Heart left ventricle (tissue), 16 donors: Measurements from ENCODE around the gene MYORG. TPM values are rescaled to one million over a fixed set of nuclear protein-coding genes. Genes with fewer than 3 reads are reported as not detected.
A peak's percentile ranks its signal among the peaks of the same experiment; 100 is the strongest.

Experiments used
- ATAC-seq, 4 donors: fragments of 200-7000 bp; cut with Tn5 transposase; one replicate each; pipeline ENCODE4 v1.9.1; 2020 to 2022; ENCODE audit warnings: moderate library complexity in 4 of 4, mild to moderate bottlenecking in 3 of 4, moderate number of reproducible peaks in 1 of 4
- DNase-seq, 5 donors: peaks; one replicate each; pipeline ENCODE4 v3.0.0-alpha.2; 2020
- H3K27ac ChIP-seq, 12 donors: fragments of 200-600 bp; sonication (generic) in 4 of 12; one replicate each; pipeline versions ENCODE4 v1.5.0 to v1.8.0; 2016 to 2022; ENCODE audit warnings: mild to moderate bottlenecking in 2 of 12
- H3K27me3 ChIP-seq, 9 donors: fragments of 200-600 bp; sonication (generic) in 2 of 9; one replicate each; pipeline versions ENCODE4 v1.5.1 to v1.8.0; 2016 to 2022; ENCODE audit warnings: mild to moderate bottlenecking in 3 of 9
- H3K36me3 ChIP-seq, 9 donors: fragments of 200-600 bp; sonication (generic) in 2 of 9; one replicate each; pipeline versions ENCODE4 v1.5.0 to v1.8.0; 2018 to 2022; ENCODE audit warnings: mild to moderate bottlenecking in 2 of 9
- H3K4me1 ChIP-seq, 12 donors: fragments of 200-600 bp; sonication (generic) in 4 of 12; one replicate each; pipeline versions ENCODE4 v1.5.0 to v1.8.0; 2016 to 2022; ENCODE audit warnings: mild to moderate bottlenecking in 3 of 12
- H3K4me3 ChIP-seq, 12 donors: fragments of 200-600 bp; sonication (generic) in 4 of 12; one replicate each; pipeline versions ENCODE4 v1.5.0 to v1.8.0; 2017 to 2022; ENCODE audit warnings: mild to moderate bottlenecking in 9 of 12, moderate library complexity in 4 of 12
- H3K9me3 ChIP-seq, 12 donors: fragments of 200-600 bp; sonication (generic) in 4 of 12; one replicate each; pipeline versions ENCODE4 v1.5.0 to v1.8.0; 2016 to 2022; ENCODE audit warnings: mild to moderate bottlenecking in 1 of 12
- POLR2A ChIP-seq, 2 donors: fragments of 450-650 bp; IDR thresholded peaks; one replicate each; pipeline ENCODE4 v1.6.1; 2017; ENCODE audit warnings: antibody characterized with exemption in 2 of 2, mild to moderate bottlenecking in 2 of 2, moderate library complexity in 2 of 2
- WGBS, 4 donors: extraction: QIAGEN DNeasy Blood & Tissue Kit in 2 of 4; methylation state at CpG; one replicate each; pipeline versions ENCODE4 v1.1.5 to v1.1.7; 2013 to 2018; 5-methylcytosine and 5-hydroxymethylcytosine counted together
- intact Hi-C, 10 donors: fragments of 100-400 bp; cut with DNase I; formaldehyde crosslinking; loops; one replicate each; pipeline versions ENCODE4 v1.11.1 to v1.14.2; 2022
- polyA plus RNA-seq, 2 donors: library from polyadenylated mRNA; stranded (reverse); fragments of 200-250 nt; gene quantifications; one replicate each; pipeline ENCODE4 v1.2.3, GENCODE V29; 2013
- total RNA-seq, 9 donors: library from RNA; depleted of rRNA in 2 of 9; stranded (reverse); fragments of >200 nt in 2 of 9; fragmentation: NEBNext Ultra II Directional in 3 of 9; extraction: Animal tissue kit (Norgen Biotek cat#: 25700) in 3 of 9; gene quantifications; one replicate each; pipeline versions ENCODE4 v1.1.0 to v1.2.4, GENCODE V29; 2016 to 2023
- TF ChIP-seq, protein P1 (sequence below), 12 donors: fragments of 200-600 bp; sonication (generic) in 4 of 12; IDR thresholded peaks; one replicate each; pipeline versions ENCODE4 v1.5.0 to v1.8.0; 2018 to 2022; ENCODE audit warnings: antibody characterized with exemption in 12 of 12, mild to moderate bottlenecking in 5 of 12
- donor health status: ischemic (EF 13 %, LVEDD 7.1; RV severe dilation, severe dysfunction).
- donor health status: healthy with polysubstance abuse.
- donor health status: DM: no; HTN: yes; CAD: no.
- donor health status: DM: no; HTN: no; CAD: no.
- donor health status: ischemic (EF 25% LVEDD 6.9; RV normal size, moderate dysfunction).
- donor health status: ischemic (EF 25% LVEDD 5.7; RV mildly dilated, moderate dysfunction).
- donor health status: healthy.
- donor health status: DM: yes; HTN: yes; CAD: no.
- donor health status: ischemic (EF 35%, LVEDD 5.7; RV mildly dilated, moderate dysfunction).
- donor health status: nonischemic (EF 11% LVEDD 7.7; RV severe dilation, severe dysfunction).
- donor health status: DM: yes; HTN: yes; CAD: no.
- donor health status: PGD.
- donor health status: ischemic (EF 29% LVEDD 5.4; RV normal size, mild dysfunction).
- donor health status: nonischemic (EF 23%, LVEDD 6.1; RV moderate dilation, normal function).

Gene MYORG
- total and polyA plus RNA-seq, 11 donors, result 1.3 to 10.2 (median 6.1) TPM

DNA sequence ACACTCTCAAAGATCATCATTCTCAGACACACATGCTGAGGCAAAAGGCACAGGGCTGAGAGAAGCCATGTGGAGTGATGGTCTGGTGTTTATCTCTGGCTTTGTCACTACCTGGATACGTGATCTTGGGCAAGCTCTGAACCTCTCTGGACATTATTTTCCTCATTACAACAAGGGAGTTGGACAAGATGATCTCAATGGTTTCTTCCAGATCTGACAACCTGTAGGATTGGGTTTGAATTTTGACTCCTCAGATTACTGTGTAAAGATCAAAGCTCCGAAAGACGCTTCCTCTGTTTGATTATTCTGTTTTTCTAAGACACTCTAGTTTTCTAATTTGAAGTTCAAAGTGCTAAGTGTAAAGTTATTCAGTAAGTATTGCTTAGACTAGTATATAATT is 27.4 kb downstream of the MYORG start:
- no peak overlapping the region for H3K4me3 ChIP-seq
- intact Hi-C loops, result no loop called here
- DNase-seq, result no peak
- TF ChIP-seq, protein P1, sequence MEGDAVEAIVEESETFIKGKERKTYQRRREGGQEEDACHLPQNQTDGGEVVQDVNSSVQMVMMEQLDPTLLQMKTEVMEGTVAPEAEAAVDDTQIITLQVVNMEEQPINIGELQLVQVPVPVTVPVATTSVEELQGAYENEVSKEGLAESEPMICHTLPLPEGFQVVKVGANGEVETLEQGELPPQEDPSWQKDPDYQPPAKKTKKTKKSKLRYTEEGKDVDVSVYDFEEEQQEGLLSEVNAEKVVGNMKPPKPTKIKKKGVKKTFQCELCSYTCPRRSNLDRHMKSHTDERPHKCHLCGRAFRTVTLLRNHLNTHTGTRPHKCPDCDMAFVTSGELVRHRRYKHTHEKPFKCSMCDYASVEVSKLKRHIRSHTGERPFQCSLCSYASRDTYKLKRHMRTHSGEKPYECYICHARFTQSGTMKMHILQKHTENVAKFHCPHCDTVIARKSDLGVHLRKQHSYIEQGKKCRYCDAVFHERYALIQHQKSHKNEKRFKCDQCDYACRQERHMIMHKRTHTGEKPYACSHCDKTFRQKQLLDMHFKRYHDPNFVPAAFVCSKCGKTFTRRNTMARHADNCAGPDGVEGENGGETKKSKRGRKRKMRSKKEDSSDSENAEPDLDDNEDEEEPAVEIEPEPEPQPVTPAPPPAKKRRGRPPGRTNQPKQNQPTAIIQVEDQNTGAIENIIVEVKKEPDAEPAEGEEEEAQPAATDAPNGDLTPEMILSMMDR (IDR thresholded peaks at IDR 0.05), result no peak
- TF ChIP-seq POLR2A (IDR thresholded peaks at IDR 0.05), result no peak
- no peaks in the 10 kb centered on the region for H3K27me3 ChIP-seq
- no peak for ATAC-seq
- H3K27ac ChIP-seq, result no peak overlapping the region
- peaks cover 0 to 4% (median 0%) of the 10 kb centered on the region in 9 donors for H3K36me3 ChIP-seq
- peaks cover 0 to 17% (median 12%) of the 10 kb centered on the region in 12 donors for H3K4me1 ChIP-seq
- WGBS, 4 donors, result 96% methylated on average over 3 of the region's 3 CpGs
- H3K9me3 ChIP-seq, result no peaks in the 10 kb centered on the region

DNA sequence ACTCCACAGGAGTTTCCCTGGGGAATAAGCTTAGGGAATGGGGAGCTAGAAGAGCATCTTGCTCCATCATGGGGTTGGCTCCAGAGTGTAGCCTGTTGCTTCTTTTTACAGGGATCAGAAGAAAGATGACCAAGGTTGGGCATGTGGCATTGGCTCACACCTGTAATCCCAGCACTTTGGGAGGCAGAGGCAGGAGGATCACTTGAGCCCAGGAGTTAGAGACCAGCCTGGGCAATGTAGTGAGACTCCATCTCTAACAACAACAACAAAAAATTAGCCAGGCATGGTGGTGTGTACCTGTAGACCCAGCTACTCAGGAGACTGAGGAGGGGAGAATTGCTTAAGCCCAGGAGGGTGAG is 28.9 kb downstream of the MYORG start:
- Histone ChIP-seq H3K36me3 (peaks cover 0 to 19% (median 7%) of the 10 kb centered on the region in 9 donors), H3K27ac (no peak overlapping the region), H3K27me3 (no peaks in the 10 kb centered on the region), H3K9me3 (no peaks in the 10 kb centered on the region), H3K4me1 (peaks cover 0 to 28% (median 15%) of the 10 kb centered on the region in 12 donors), H3K4me3 (no peak overlapping the region)
- no peak for DNase-seq
- ATAC-seq, result no peak
- TF ChIP-seq, protein P1 (IDR thresholded peaks at IDR 0.05), result no peak
- no peak for TF ChIP-seq POLR2A (IDR thresholded peaks at IDR 0.05)
- intact Hi-C loops, result no loop called here

DNA sequence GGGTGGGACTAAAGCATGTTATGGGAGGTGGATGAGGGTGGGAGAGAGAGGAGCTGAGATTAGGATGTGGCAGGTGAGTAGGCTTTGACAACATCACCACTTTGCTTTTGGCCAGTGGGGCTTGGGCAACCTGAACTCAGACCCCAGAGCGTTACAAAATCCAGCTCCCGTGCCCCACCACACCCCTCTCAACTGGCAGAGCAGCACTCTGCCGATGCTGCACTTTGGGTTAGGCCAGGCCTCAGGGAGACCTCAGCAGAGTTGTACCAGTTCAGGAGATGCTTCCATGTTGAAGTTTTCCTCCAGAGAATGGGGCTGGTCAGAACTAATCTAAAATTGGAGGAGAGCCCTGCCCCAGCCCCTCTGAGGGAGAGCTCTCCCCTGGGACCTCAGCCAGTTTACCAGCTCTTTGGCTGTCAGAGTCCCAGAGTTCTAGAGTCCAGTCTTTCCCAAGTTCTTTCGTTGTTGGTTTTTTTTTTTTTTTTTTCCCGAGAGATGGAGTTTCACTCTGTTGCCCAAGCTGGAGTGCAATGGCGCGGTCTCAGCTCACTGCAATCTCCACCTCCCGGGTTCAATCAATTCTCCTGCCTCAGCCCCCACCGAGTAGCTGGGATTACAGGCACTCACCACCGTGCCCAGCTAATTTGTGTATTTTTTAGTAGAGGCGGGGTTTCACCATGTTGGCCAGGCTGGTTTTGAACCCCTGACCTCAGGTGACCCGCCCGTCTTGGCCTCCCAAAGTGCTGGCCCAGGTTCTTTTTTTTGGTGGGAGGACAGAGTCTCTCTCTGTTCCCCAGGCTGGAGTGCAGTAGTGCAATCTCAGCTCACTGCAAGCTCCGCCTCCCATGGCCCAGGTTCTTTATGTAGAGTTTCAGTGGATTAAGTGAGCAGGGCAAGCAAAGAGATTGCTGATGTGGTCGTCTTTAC is 29.6 kb downstream of the MYORG start:
- peak overlapping the region in 1 of 12 donors; percentile 84 for H3K27ac ChIP-seq
- intact Hi-C loops, result no loop called here
- H3K27me3 ChIP-seq, result no peaks in the 10 kb centered on the region

DNA sequence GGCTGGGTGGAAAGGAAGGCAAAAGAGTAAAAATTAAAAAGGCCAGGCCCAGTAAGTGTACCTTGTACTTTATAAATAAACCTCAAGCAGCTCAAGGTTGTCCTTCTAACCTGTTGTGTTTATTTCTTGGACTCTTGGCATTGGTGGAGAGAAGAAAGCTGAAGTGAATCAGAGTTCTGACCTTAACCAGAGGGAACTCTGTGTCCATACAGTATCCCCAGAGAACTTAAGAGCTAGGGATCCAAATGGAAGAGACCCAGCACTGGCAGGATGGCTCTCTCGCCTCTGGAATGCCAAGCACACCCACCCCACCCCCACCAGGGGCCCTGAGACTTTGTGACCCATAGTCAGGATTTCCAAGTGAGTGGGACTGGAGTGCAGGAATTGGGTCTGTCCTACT is 33.1 kb downstream of the MYORG start:
- intact Hi-C loops, result no loop called here
- no peaks in the 10 kb centered on the region for H3K27me3 ChIP-seq
- H3K4me3 ChIP-seq, result no peak overlapping the region
- TF ChIP-seq POLR2A (IDR thresholded peaks at IDR 0.05), result no peak
- TF ChIP-seq, protein P1 (IDR thresholded peaks at IDR 0.05), result no peak
- H3K9me3 ChIP-seq, result no peaks in the 10 kb centered on the region
- peaks cover 0 to 41% (median 19%) of the 10 kb centered on the region in 12 donors for H3K4me1 ChIP-seq
- DNase-seq, result no peak
- H3K27ac ChIP-seq, result peak overlapping the region in 10 of 12 donors; percentile 4 to 84 (median 32)
- ATAC-seq, result peak in 2 of 4 donors; percentile 12 to 18
- 67 to 97% (median 88%) methylated on average over 1 of the region's 1 CpG for WGBS, 4 donors
- peaks cover 0 to 59% (median 40%) of the 10 kb centered on the region in 9 donors for H3K36me3 ChIP-seq

More for the DNA sequence above, 29.6 kb downstream of the MYORG start:
- ATAC-seq (no peak), DNase-seq (no peak)
- no peak for TF ChIP-seq POLR2A (IDR thresholded peaks at IDR 0.05)
- TF ChIP-seq, protein P1 (IDR thresholded peaks at IDR 0.05), result no peak
- H3K36me3 ChIP-seq, result peaks cover 0 to 25% (median 11%) of the 10 kb centered on the region in 9 donors
- no peak overlapping the region for H3K4me3 ChIP-seq
- H3K9me3 ChIP-seq, result no peaks in the 10 kb centered on the region
- peaks cover 0 to 34% (median 17%) of the 10 kb centered on the region in 12 donors for H3K4me1 ChIP-seq
- 90 to 91% (median 91%) methylated on average over 15 of the region's 15 CpGs for WGBS, 4 donors
